Endothelial cell of umbilical vein (primary cell): Measurements from ENCODE around the gene SLA2. TPM values are rescaled to one million over a fixed set of nuclear protein-coding genes. Genes with fewer than 3 reads are reported as not detected.

ENCODE experiments used
- BruUV-seq: library from RNA; stranded (reverse); fragments of 400-500 nt; replicated peaks from 2 replicates; lab custom pipeline; 2021; lab: Mats Ljungman, UMichigan
- CTCF ChIA-PET: fragments of 300-600, 350-600 bp; sonication (Branson Sonifier 250); formaldehyde crosslinking; loops from one replicate; lab custom pipeline; 2021; ENCODE audit warnings: antibody characterized with exemption, inconsistent platforms; lab: Charles Lee
- POLR2A ChIA-PET: fragments of 300-600, 350-600 bp; sonication (Branson Sonifier 250); formaldehyde crosslinking; loops from one replicate; lab custom pipeline; 2021; ENCODE audit warnings: antibody characterized with exemption, inconsistent platforms; lab: Charles Lee
- DNase-seq: peaks from one replicate; pipeline ENCODE4 v3.0.0-alpha.2; 2011; ENCODE audit warnings: low read depth, low spot score
- FAIRE-seq: peaks from 2 replicates; lab custom pipeline; 2011; peaks lifted over from hg19 to GRCh38; lab: Jason Lieb, UNC
- H2AFZ ChIP-seq: 2 replicates; pipeline ENCODE4 v1.6.0; 2012; ENCODE audit warnings: low read depth, low read length, control low read depth, inconsistent platforms
- H3K27ac ChIP-seq: 2 replicates; pipeline ENCODE4 v1.5.1; 2011; ENCODE audit warnings: low read depth, mild to moderate bottlenecking, control low read depth, low read length, moderate library complexity; ENCODE audit not compliant: insufficient read depth
- H3K27me3 ChIP-seq, 2 experiments: 2 replicates each; pipeline versions ENCODE4 v1.6.0 to v1.6.1; 2011; ENCODE audit warnings: low read length in 2 of 2, mixed read lengths in 1 of 2; ENCODE audit not compliant: control insufficient read depth in 2 of 2, insufficient read depth in 2 of 2
- H3K36me3 ChIP-seq, 2 experiments: 2 replicates in 1 of 2; 3 replicates in 1 of 2; pipeline ENCODE4 v1.5.1; 2011; ENCODE audit warnings: low read length in 2 of 2, mild to moderate bottlenecking in 1 of 2, moderate library complexity in 1 of 2; ENCODE audit not compliant: control insufficient read depth in 2 of 2, insufficient read depth in 2 of 2; ENCODE audit errors: extremely low read depth in 1 of 2
- H3K4me1 ChIP-seq: 3 replicates; pipeline ENCODE4 v1.5.1; 2011; ENCODE audit warnings: mild to moderate bottlenecking, low read length; ENCODE audit not compliant: control insufficient read depth, insufficient read depth; ENCODE audit errors: extremely low read depth
- H3K4me2 ChIP-seq: 2 replicates; pipeline ENCODE4 v1.6.1; 2011; ENCODE audit warnings: low read length, control low read depth, mixed read lengths; ENCODE audit not compliant: insufficient read depth
- H3K4me3 ChIP-seq, 3 experiments: fragments of 200-600 bp in 1 of 3; sonication (generic), shearing (Covaris generic) in 1 of 3; replicated peaks in 1 of 3; 2 replicates each; pipeline ENCODE4 v1.5.1; 2011 to 2016; ENCODE audit warnings: control low read depth in 3 of 3, low read length in 3 of 3, mild to moderate bottlenecking in 2 of 3, inconsistent platforms in 1 of 3, low read depth in 1 of 3, moderate library complexity in 1 of 3; ENCODE audit not compliant: insufficient read depth in 1 of 3
- H3K79me2 ChIP-seq: 2 replicates; pipeline ENCODE4 v1.6.0; 2012; ENCODE audit warnings: low read length, inconsistent platforms; ENCODE audit not compliant: control insufficient read depth, insufficient read depth
- H3K9ac ChIP-seq: replicated peaks from 2 replicates; pipeline ENCODE3; 2011; ENCODE audit warnings: low read length, control low read depth; ENCODE audit not compliant: insufficient read depth; ENCODE audit errors: extremely low read depth
- H3K9me1 ChIP-seq: replicated peaks from 3 replicates; pipeline ENCODE4 v1.6.0; 2011; ENCODE audit warnings: mild to moderate bottlenecking, low read length; ENCODE audit not compliant: control insufficient read depth, insufficient read depth; ENCODE audit errors: extremely low read depth
- H3K9me3 ChIP-seq: replicated peaks from 2 replicates; pipeline ENCODE4 v1.5.1; 2012; ENCODE audit warnings: low read length, inconsistent platforms; ENCODE audit not compliant: control insufficient read depth, insufficient read depth
- H4K20me1 ChIP-seq: replicated peaks from 2 replicates; pipeline ENCODE3; 2011; ENCODE audit warnings: mild to moderate bottlenecking, low read length; ENCODE audit not compliant: control insufficient read depth, insufficient read depth; ENCODE audit errors: extremely low read depth
- CTCF ChIP-seq, 2 donors: IDR thresholded peaks; 1 replicate in 1 of 2; 2 replicates in 1 of 2; pipeline ENCODE4 v1.5.1; 2011; ENCODE audit warnings: low read length in 2 of 2, mild to moderate bottlenecking in 2 of 2, moderate library complexity in 2 of 2, control low read depth in 1 of 2, inconsistent platforms in 1 of 2, low read depth in 1 of 2; ENCODE audit not compliant: insufficient read depth in 1 of 2; ENCODE audit errors: extremely low read depth in 1 of 2
- FOS ChIP-seq: IDR thresholded peaks from 2 replicates; pipeline ENCODE4 v1.6.1; 2011; ENCODE audit warnings: mild to moderate bottlenecking, low read length, moderate library complexity, borderline replicate concordance; ENCODE audit not compliant: insufficient read depth
- JUN ChIP-seq: IDR thresholded peaks from 2 replicates; pipeline ENCODE4 v1.6.1; 2011; ENCODE audit warnings: borderline replicate concordance, low read depth; ENCODE audit not compliant: insufficient read length, insufficient read depth
- MYC ChIP-seq: IDR thresholded peaks from one replicate; pipeline ENCODE4 v1.6.1; 2011; ENCODE audit warnings: mild to moderate bottlenecking, low read depth, low read length
- POLR2A ChIP-seq: IDR thresholded peaks from 2 replicates; pipeline ENCODE4 v1.6.1; 2012; ENCODE audit warnings: low read depth, mild to moderate bottlenecking, control low read depth, low read length
- dilution Hi-C: fragments of 300-500 bp; cut with MboI; formaldehyde crosslinking; loops from one replicate; pipeline ENCODE4 v1.15.0; 2019; ENCODE audit warnings: low sequenced_read_pairs; ENCODE audit not compliant: extremely low pct_ligation_motif_present
- intact Hi-C: fragments of 100-400 bp; cut with micrococcal nuclease; formaldehyde crosslinking; loops from one replicate; pipeline ENCODE4 v1.10.0; 2022
- polyA plus RNA-seq, 4 experiments: library from polyadenylated mRNA; depleted of rRNA in 3 of 4; stranded (reverse) in 3 of 4; unstranded in 1 of 4; fragments of >200 nt; gene quantifications; 2 replicates each; pipeline versions ENCODE4 v1.2.1 to v1.2.3, GENCODE V29; 2011 to 2012; ENCODE audit warnings: missing spikeins in 1 of 4
- total RNA-seq: library from RNA; stranded (reverse); gene quantifications from 2 replicates; pipeline ENCODE4 v1.2.3, GENCODE V29; 2021

The SLA2 gene
- total and polyA plus RNA-seq, 2 donors (not counting 3 experiments of a cell fraction or from before 2014, with no cell fraction given), result not detected

- DNase-seq (no peak), FAIRE-seq (no peak)
- Histone ChIP-seq H3K4me2 (no peak overlapping the region), H3K4me1 (no peaks in the 10 kb centered on the region), H3K36me3 (peaks cover 0 to 5% of the 10 kb centered on the region in 2 experiments), H3K4me3 (no peak overlapping the region), H3K9me1 (no peaks in the 10 kb centered on the region), H3K79me2 (no peaks in the 10 kb centered on the region), H3K9ac (no peak overlapping the region), H3K27me3 (no peaks in the 10 kb centered on the region), H2AFZ (no peak overlapping the region), H4K20me1 (no peaks in the 10 kb centered on the region), H3K27ac (no peak overlapping the region), H3K9me3 (no peaks in the 10 kb centered on the region)
- CTCF ChIA-PET, result no interaction called here
- no TSS peak for BruUV-seq
- TF ChIP-seq JUN, result no peak
- TF ChIP-seq CTCF (IDR thresholded peaks at IDR 0.05; ENCODE audit: extremely low read depth in 1 of 2, insufficient read depth in 1 of 2, low read depth in 1 of 2, low read length in 2 of 2), result no peak
- TF ChIP-seq FOS, result no peak
- no peak for TF ChIP-seq POLR2A
- no peak for TF ChIP-seq MYC
- intact Hi-C loops, result no loop called here
- POLR2A ChIA-PET, result no interaction called here
- dilution Hi-C loops, result no loop called here
These were observed 7.5 kb upstream of the SLA2 start for GRCh38 chr20:36653456-36653855.
